Thyroid gland (tissue), 4 donors: ENCODE results near the gene ZFR.

Experiments
- CTCF ChIP-seq, 6 experiments: fragments of 200-600 bp in 3 of 6; fragments of 450-650 bp in 3 of 6; sonication (generic) in 3 of 6; IDR thresholded peaks; one replicate each; pipeline ENCODE4 v1.5.1; 2016 to 2019; ENCODE audit warnings: antibody characterized with exemption in 6 of 6, mild to moderate bottlenecking in 2 of 6, inconsistent platforms in 1 of 6, moderate library complexity in 1 of 6
- POLR2A ChIP-seq, 2 donors: fragments of 450-650 bp; IDR thresholded peaks; one replicate each; pipeline ENCODE4 v1.6.1; 2017; ENCODE audit warnings: antibody characterized with exemption in 2 of 2, mild to moderate bottlenecking in 2 of 2, moderate library complexity in 1 of 2

DNA sequence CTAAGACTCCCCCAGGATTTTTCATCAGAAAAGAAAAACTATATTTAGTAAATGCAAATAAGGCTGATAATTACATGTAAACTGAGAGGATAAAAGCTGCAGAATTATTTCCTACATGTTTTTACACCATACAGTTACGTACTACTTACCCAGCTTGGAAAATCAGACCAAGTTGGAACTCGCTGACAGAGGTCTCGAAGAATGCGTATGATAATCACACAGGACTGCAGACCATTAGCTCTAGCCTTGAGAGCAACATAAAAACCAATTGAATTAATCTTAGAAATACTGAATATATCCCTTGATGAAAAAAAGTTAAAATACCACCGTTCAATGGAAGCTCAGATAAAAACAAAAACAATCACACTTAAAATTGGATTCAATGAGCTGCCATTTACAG is 65.6 kb downstream of the ZFR start:
- TF ChIP-seq POLR2A (IDR thresholded peaks at IDR 0.05) (no peak), CTCF (IDR thresholded peaks at IDR 0.05) (no peak)
